Right ventricle myocardium inferior (tissue), 1 donor: Measurements from ENCODE around the gene SLITRK2. TPM values are rescaled to one million over a fixed set of nuclear protein-coding genes. Genes with fewer than 3 reads are reported as not detected.

ENCODE experiments used
- ATAC-seq: fragments of 200-7000 bp; cut with Tn5 transposase; one replicate; pipeline ENCODE4 v1.9.1; 2020; ENCODE audit warnings: mild to moderate bottlenecking, moderate library complexity
- DNase-seq: peaks from one replicate; pipeline ENCODE4 v3.0.0; 2021; ENCODE audit errors: missing footprints
- intact Hi-C: fragments of 100-400 bp; cut with DNase I; formaldehyde crosslinking; loops from one replicate; pipeline ENCODE4 v1.11.0; 2022
- total RNA-seq: library from RNA; stranded (reverse); fragmentation: NEBNext Ultra II Directional; extraction: Animal tissue kit (Norgen Biotek cat#: 25700); gene quantifications from one replicate; pipeline ENCODE4 v1.2.1, GENCODE V29; 2021
- donor health status: DM: no; HTN: yes; CAD: no; lungs with severe emphysema.

The SLITRK2 gene
- total RNA-seq, 1 donor from 2014 or later = 0.35 TPM

DNA sequence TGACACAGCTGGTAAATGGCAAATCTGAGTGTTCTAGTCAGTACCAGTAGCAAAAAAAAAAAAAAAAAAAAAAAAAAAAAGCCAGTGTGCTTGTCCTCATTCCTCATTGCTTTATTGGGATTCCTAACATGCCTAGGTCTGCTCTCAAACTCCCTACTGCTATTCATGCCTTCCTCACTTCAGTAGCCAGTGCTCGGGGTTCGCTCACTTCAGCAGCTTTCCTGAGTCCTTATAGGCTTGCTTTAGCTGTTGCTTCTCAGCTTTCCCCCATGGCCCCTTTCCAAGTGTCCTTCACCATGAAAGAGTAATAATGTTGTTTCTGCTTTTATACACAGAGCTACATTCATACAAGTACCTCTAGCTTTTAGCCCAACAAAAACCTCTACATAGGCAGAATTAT, 30.8 kb downstream of the SLITRK2 start:
- DNase-seq (no peak), ATAC-seq (no peak)
- intact Hi-C loops = no loop called here

DNA sequence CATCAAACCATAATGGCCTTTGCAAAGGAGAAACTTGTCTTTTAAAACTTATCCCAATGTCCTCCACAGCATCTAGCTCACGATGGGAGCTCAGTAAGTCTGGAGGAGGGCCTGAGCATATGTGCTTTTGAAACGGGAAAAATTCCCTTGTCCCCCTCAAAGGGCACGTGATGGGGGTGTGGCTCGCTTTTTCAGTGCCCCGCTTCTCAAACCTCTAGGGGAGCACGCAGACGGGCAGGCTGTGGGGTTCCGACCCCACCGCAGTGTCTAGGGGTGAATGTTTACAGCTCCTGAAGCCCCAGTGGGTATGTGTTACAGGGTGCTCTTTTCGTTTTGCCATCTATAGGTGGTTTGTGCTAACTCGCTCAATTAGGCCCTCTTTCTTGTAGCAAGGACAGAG, 31.2 kb downstream of the SLITRK2 start:
- DNase-seq (no peak), ATAC-seq (no peak)
- intact Hi-C loops = no loop called here

DNA sequence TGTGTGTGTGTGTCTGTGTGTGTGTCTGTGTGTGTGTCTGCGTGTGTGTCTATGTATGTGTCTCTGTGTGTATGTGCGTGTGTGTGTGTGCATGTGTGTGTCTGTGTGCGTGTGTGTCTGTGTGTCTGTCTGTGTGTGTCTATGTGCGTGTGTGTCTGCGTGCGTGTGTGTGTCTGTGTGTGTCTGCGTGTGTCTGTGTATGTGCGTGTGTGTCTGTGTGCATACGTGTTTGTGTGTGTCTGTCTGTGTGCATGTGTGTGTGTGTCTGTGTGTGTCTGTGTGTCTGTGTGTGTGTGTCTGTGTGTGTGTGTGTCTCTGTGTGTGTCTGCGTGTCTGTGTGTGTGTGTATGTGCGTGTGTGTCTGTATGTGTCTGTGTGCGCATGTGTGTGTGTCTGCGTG, 35.6 kb downstream of the SLITRK2 start:
- ATAC-seq = no peak

GRCh38 chrX:145856181-145856580, 38.6 kb downstream of the SLITRK2 start:
- intact Hi-C loops = no loop called here
- DNase-seq (no peak), ATAC-seq (no peak)

More for the DNA sequence above, 35.6 kb downstream of the SLITRK2 start:
- intact Hi-C loops = no loop called here
- DNase-seq = no peak

DNA sequence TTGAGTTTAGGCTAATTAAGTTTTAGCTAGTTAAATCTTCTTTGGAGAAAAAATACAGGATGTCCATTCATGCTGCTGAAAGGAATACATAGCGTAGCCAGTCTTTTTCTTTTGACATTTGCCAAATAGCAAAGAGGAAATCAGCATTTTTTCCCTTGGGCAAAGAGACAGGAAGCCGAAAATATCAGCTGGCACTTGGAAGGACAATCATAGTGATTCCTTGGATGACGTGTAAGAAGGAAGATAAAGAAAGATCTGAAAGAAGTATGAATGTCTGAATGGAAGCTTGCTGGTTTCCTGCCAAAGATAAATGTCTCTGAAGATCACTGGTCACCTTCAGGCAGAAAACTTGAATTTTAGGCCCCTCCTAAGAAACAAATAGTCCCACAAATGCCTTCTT, 44.2 kb downstream of the SLITRK2 start:
- intact Hi-C loops = no loop called here
- no peak for DNase-seq
- no peak for ATAC-seq

DNA sequence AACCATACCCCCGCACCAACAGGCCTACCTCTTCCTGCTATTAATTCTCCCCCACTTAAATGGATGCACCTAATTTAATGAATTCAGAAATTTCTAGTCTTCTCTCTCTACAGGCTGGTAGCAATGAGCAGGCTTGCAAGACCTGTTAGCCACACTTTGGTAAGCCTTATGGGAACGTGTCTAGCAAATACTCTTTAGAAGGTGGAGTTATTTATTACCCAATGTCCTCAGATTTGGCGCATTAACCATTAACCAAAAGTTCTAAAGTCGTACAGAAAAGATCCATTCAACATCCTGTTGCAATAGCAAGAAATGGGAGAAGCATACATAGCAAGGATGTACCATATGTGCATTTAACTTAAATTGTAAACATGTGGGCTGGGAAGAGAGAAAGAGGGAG, 47.5 kb downstream of the SLITRK2 start:
- ATAC-seq (no peak), DNase-seq (no peak)
- intact Hi-C loops = no loop called here
